ENCODE measurements around the gene ERLIN1.
A peak's percentile ranks its signal among the peaks of the same experiment; 100 is the strongest.

ERLIN1 gene

GRCh38 chr10:100185364-100186252 is at the start of gene ERLIN1:
Gene ERLIN1 (minus strand): TSS chr10:100186029. CDS start chr10:100185626, 403 bp downstream.
- peak; percentile 75 for DNase-seq (ENCODE audit: extremely low read depth, low read depth)
- TF ChIP-seq, protein P1, sequence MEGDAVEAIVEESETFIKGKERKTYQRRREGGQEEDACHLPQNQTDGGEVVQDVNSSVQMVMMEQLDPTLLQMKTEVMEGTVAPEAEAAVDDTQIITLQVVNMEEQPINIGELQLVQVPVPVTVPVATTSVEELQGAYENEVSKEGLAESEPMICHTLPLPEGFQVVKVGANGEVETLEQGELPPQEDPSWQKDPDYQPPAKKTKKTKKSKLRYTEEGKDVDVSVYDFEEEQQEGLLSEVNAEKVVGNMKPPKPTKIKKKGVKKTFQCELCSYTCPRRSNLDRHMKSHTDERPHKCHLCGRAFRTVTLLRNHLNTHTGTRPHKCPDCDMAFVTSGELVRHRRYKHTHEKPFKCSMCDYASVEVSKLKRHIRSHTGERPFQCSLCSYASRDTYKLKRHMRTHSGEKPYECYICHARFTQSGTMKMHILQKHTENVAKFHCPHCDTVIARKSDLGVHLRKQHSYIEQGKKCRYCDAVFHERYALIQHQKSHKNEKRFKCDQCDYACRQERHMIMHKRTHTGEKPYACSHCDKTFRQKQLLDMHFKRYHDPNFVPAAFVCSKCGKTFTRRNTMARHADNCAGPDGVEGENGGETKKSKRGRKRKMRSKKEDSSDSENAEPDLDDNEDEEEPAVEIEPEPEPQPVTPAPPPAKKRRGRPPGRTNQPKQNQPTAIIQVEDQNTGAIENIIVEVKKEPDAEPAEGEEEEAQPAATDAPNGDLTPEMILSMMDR (IDR thresholded peaks at IDR 0.05; ENCODE audit: low read depth, low read length): no peak; the same call in 1 of the 2 replicates

DNA sequence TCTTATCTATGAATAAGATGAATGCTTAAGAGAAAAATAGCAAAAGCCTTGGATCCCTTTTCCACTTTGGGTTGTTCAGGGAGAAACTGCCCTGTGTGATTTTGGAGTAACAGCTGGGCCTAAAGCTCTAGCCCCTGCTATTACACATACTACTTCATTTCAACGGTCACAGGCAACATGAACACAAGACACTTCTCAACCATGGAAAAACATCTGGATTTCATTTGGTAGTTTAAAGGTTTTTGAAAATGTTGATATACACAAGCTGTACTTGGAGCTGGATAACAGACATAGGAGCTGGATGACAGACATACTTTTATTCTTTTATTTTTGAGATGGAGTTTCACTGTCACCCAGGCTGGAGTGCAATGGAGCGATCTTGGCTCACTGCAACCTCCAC is 46.3 kb upstream of the ERLIN1 start:
- TF ChIP-seq, protein P1 (IDR thresholded peaks at IDR 0.05; ENCODE audit: low read depth, low read length): no peak
- DNase-seq (ENCODE audit: extremely low read depth, low read depth): peak; percentile 29

DNA sequence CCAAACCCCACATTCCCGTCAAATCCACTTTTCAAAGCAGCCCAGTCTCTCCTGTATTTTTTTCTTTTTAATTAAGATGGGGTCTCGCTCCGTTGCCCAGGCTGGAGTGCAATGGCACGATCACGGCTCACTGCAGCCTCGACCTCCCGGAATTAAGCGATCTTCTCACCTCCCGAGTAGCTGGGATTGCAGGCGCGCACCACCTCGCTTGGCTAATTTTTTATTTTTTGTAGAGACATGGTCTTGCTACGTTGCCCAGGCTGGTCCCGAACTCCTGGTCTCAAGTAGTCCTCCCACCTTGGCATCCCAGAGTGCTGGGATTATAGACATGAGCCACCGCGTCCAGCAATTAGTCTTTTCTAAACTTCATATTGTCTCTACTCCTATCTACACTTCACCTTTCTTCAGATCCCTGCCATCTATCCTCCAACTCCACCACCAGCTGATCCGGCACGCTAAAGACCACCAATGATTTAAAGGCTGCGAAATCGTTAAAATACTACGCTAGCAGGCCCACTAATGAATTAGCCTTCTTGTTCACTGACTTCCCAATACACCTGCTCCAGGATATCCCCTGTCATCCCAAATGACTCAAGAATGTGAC is 44.1 kb upstream of the ERLIN1 start:
- DNase-seq (ENCODE audit: extremely low read depth, low read depth): no peak
- TF ChIP-seq, protein P1 (IDR thresholded peaks at IDR 0.05; ENCODE audit: low read depth, low read length): no peak

GRCh38 chr10:100223879-100224278 is 38.0 kb upstream of the ERLIN1 start:
- no peak for DNase-seq (ENCODE audit: extremely low read depth, low read depth)
- TF ChIP-seq, protein P1 (IDR thresholded peaks at IDR 0.05; ENCODE audit: low read depth, low read length): no peak

DNA sequence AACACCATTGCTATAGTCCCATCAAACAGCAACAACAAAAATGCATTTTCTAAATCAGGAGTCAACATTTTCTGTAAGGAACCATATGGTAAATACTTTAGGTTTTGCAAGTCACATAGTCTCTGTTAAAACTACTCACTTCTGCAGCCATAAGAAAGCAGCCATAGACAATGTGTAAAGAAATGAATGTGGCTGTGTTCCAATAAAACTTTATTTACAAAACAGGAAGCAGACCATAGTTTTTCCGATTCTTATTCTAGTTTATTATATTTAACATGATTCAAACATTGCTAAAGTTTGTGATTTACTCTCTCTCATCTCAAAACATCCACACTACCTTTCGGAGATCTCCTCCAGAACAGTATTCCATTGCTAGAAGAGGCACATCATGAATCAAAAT is 36.7 kb upstream of the ERLIN1 start:
- TF ChIP-seq, protein P1 (IDR thresholded peaks at IDR 0.05; ENCODE audit: low read depth, low read length): no peak
- no peak for DNase-seq (ENCODE audit: extremely low read depth, low read depth)

DNA sequence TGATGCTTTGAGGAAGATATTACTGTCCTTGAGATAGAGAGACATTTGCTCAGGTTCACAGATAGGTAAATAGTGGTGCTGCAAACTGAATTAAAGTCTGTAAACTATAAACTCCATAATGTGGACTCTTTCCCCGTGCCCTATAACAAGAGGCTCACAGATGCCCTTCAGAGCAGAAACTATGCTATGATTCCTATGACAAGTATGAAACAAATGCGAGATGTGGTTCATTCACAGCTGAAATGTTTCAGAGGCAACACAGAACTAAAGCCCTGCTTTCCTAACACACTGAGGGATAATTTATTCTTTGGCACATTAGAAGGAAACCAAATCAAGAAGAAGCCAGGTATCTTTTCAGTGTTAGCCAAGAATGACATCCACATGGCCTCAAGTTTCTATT is 30.2 kb upstream of the ERLIN1 start:
- TF ChIP-seq, protein P1 (IDR thresholded peaks at IDR 0.05; ENCODE audit: low read depth, low read length): no peak
- no peak for DNase-seq (ENCODE audit: extremely low read depth, low read depth)

GRCh38 chr10:100209303-100209702 is 23.5 kb upstream of the ERLIN1 start:
- TF ChIP-seq, protein P1 (IDR thresholded peaks at IDR 0.05; ENCODE audit: low read depth, low read length): no peak
- DNase-seq (ENCODE audit: extremely low read depth, low read depth): no peak

Data from AG09319 (cell line).